NCI-H446 treated with DMSO at 0.1 percent for 48 hours (cell line): ENCODE measurements around the gene BRAF.
"Not testable (repeated sequence)": the region's sequence is repeated elsewhere in the genome, so short reads cannot be mapped to it uniquely, and the experiment has no call there.

ENCODE experiments used
- DNase-seq: peaks from one replicate; lab custom pipeline; 2025; lab: John Stamatoyannopoulos, UW

BRAF gene

GRCh38 chr7:140707132-140707531 is 217.6 kb downstream of the BRAF start:
- no peak for DNase-seq

GRCh38 chr7:140704205-140704604 is 220.5 kb downstream of the BRAF start:
- DNase-seq = no peak

- no peak for DNase-seq
These were observed 222.0 kb downstream of the BRAF start for GRCh38 chr7:140702774-140703173.

GRCh38 chr7:140698477-140698876 is 226.3 kb downstream of the BRAF start:
- DNase-seq = no peak

GRCh38 chr7:140697447-140698143 is 227.1 kb downstream of the BRAF start:
- no peak for DNase-seq

GRCh38 chr7:140696680-140697446 is 227.9 kb downstream of the BRAF start, which contains the start of gene NDUFB2:
NDUFB2 (plus strand) TSS chr7:140696708; CDS start chr7:140696745, 37 bp downstream.
- DNase-seq = peak; percentile 74

- DNase-seq = no peak
These were observed 228.6 kb downstream of the BRAF start for GRCh38 chr7:140696024-140696679.

GRCh38 chr7:140695381-140695780 is 229.3 kb downstream of the BRAF start:
- DNase-seq = no peak

- no peak for DNase-seq
These were observed 230.1 kb downstream of the BRAF start for GRCh38 chr7:140694592-140694991.

GRCh38 chr7:140693849-140694248 is 230.9 kb downstream of the BRAF start:
- not testable (repeated sequence) for DNase-seq

GRCh38 chr7:140691376-140692045 is 233.2 kb downstream of the BRAF start:
- DNase-seq = no peak

GRCh38 chr7:140689199-140690152 is 235.3 kb downstream of the BRAF start:
- DNase-seq = no peak

- no peak for DNase-seq
These were observed 236.4 kb downstream of the BRAF start for GRCh38 chr7:140688341-140688740.

GRCh38 chr7:140686921-140687320 is 237.8 kb downstream of the BRAF start:
- DNase-seq = no peak

GRCh38 chr7:140685407-140686087 is 239.2 kb downstream of the BRAF start:
- no peak for DNase-seq

- DNase-seq = no peak
These were observed 240.4 kb downstream of the BRAF start for GRCh38 chr7:140684066-140684950.

GRCh38 chr7:140683657-140684056 is 241.1 kb downstream of the BRAF start:
- no peak for DNase-seq

GRCh38 chr7:140681766-140682165 is 243.0 kb downstream of the BRAF start:
- DNase-seq = no peak

- DNase-seq = no peak
These were observed 243.8 kb downstream of the BRAF start for GRCh38 chr7:140680886-140681285.

- DNase-seq = no peak
These were observed 245.5 kb downstream of the BRAF start for GRCh38 chr7:140679186-140679585.
